ENCODE results near the gene UMAD1. TPM values are rescaled to one million over a fixed set of nuclear protein-coding genes. Genes with fewer than 3 reads are reported as not detected.

UMAD1 gene
- polyA plus RNA-seq, 1 of the 3 experiments (the other 2 are of a cell fraction): 13.9 TPM

GRCh38 chr7:7841027-7841426 is 200.5 kb downstream of the UMAD1 start:
- ChIA-PET CTCF (interaction anchor here (0.8 to 1.3 kb wide), 2 partner anchors 9 to 41 kb away, joined by 3 read pairs; no protein-coding TSS in a partner anchor), POLR2A (no interaction called here)
- H3K4me2 ChIP-seq: no peak overlapping the region
- H3K9ac ChIP-seq: no peak overlapping the region
- H2AFZ ChIP-seq (ENCODE audit: low read depth): no peak overlapping the region
- no peak overlapping the region for H3K27ac ChIP-seq (ENCODE audit: low read depth in 2 of 2, low read length in 1 of 2)
- H3K9me2 ChIP-seq: no peaks in the 10 kb centered on the region
- H3F3A ChIP-seq (replicated peaks; ENCODE audit: insufficient read depth): no peaks in the 10 kb centered on the region
- no peaks in the 10 kb centered on the region for H3K27me3 ChIP-seq (ENCODE audit: insufficient read depth)
- no peaks in the 10 kb centered on the region for H3K36me3 ChIP-seq (replicated peaks in 1 of 2; ENCODE audit: control insufficient read depth in 1 of 2, insufficient read depth in 2 of 2, low read length in 1 of 2)
- WGBS (ENCODE audit: low lambda C conversion rate): 87% methylated on average over 7 of the region's 7 CpGs
- no peaks in the 10 kb centered on the region; the same call in 1 of the 2 replicates for H3K9me3 ChIP-seq
- no peak for DNase-seq
- H3K4me3 ChIP-seq (ENCODE audit: low read depth in 2 of 2, low read length in 1 of 2): no peak overlapping the region
- no peaks in the 10 kb centered on the region for H3K79me2 ChIP-seq (ENCODE audit: insufficient read depth)
- TF ChIP-seq REST (IDR thresholded peaks at IDR 0.05; ENCODE audit: low read depth, low read length): no peak
- TF ChIP-seq USF1 (IDR thresholded peaks at IDR 0.05; ENCODE audit: borderline replicate concordance, low read depth): no peak
- TF ChIP-seq, protein P1, sequence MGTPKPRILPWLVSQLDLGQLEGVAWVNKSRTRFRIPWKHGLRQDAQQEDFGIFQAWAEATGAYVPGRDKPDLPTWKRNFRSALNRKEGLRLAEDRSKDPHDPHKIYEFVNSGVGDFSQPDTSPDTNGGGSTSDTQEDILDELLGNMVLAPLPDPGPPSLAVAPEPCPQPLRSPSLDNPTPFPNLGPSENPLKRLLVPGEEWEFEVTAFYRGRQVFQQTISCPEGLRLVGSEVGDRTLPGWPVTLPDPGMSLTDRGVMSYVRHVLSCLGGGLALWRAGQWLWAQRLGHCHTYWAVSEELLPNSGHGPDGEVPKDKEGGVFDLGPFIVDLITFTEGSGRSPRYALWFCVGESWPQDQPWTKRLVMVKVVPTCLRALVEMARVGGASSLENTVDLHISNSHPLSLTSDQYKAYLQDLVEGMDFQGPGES (IDR thresholded peaks at IDR 0.05; ENCODE audit: low read depth, low read length): no peak
- no peak for TF ChIP-seq GABPA (IDR thresholded peaks at IDR 0.05; ENCODE audit: low read depth)
- no peak for TF ChIP-seq NRF1 (IDR thresholded peaks at IDR 0.05; ENCODE audit: low read depth, low read length)
- no peak for TF ChIP-seq RFX5 (IDR thresholded peaks at IDR 0.05; ENCODE audit: low read length)
- no peak for TF ChIP-seq RCOR1 (IDR thresholded peaks at IDR 0.05; ENCODE audit: low read length)
- TF ChIP-seq TAF1 (IDR thresholded peaks at IDR 0.05; ENCODE audit: borderline replicate concordance, low read depth, low read length): no peak
- no peak for TF ChIP-seq FOXM1 (IDR thresholded peaks at IDR 0.05; ENCODE audit: low read depth)
- TF ChIP-seq CHD2 (IDR thresholded peaks at IDR 0.05; ENCODE audit: low read length, partially characterized antibody): no peak
- no peak for TF ChIP-seq MEF2A (IDR thresholded peaks at IDR 0.05; ENCODE audit: borderline replicate concordance, low read depth)
- TF ChIP-seq, protein P2, sequence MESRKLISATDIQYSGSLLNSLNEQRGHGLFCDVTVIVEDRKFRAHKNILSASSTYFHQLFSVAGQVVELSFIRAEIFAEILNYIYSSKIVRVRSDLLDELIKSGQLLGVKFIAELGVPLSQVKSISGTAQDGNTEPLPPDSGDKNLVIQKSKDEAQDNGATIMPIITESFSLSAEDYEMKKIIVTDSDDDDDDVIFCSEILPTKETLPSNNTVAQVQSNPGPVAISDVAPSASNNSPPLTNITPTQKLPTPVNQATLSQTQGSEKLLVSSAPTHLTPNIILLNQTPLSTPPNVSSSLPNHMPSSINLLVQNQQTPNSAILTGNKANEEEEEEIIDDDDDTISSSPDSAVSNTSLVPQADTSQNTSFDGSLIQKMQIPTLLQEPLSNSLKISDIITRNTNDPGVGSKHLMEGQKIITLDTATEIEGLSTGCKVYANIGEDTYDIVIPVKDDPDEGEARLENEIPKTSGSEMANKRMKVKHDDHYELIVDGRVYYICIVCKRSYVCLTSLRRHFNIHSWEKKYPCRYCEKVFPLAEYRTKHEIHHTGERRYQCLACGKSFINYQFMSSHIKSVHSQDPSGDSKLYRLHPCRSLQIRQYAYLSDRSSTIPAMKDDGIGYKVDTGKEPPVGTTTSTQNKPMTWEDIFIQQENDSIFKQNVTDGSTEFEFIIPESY (IDR thresholded peaks at IDR 0.05; ENCODE audit: borderline replicate concordance, low read depth): no peak
- no peak for TF ChIP-seq SMC3 (IDR thresholded peaks at IDR 0.05; ENCODE audit: low read depth, low read length)
- TF ChIP-seq CTCF (IDR thresholded peaks at IDR 0.05): no peak
- no peak for TF ChIP-seq FOSL2 (IDR thresholded peaks at IDR 0.05; ENCODE audit: borderline replicate concordance, low read depth)
- no peak for TF ChIP-seq TCF12 (IDR thresholded peaks at IDR 0.05)
- TF ChIP-seq RXRA (IDR thresholded peaks at IDR 0.05; ENCODE audit: borderline replicate concordance, low read depth): no peak
- TF ChIP-seq FOXJ3 (CRISPR knock-in tag; IDR thresholded peaks at IDR 0.05): no peak
- H3K4me1 ChIP-seq (ENCODE audit: control insufficient read depth in 1 of 2, insufficient read depth in 2 of 2, low read depth in 1 of 2, low read length in 1 of 2): no peaks in the 10 kb centered on the region; a peak in 1 of 4 replicates
- no peaks in the 10 kb centered on the region for H4K20me1 ChIP-seq (ENCODE audit: insufficient read depth)
